Osteoblast (primary cell): ENCODE measurements around the gene STAP2. TPM values are rescaled to one million over a fixed set of nuclear protein-coding genes. Genes with fewer than 3 reads are reported as not detected.
A peak's percentile ranks its signal among the peaks of the same experiment; 100 is the strongest.

Source experiments
- DNase-seq: peaks from one replicate; pipeline ENCODE4 v3.0.0; 2011; ENCODE audit warnings: low spot score, mixed read lengths; ENCODE audit not compliant: insufficient read length; ENCODE audit errors: missing footprints
- H2AFZ ChIP-seq: 2 replicates; pipeline ENCODE4 v1.6.0; 2011; ENCODE audit warnings: mild to moderate bottlenecking, low read length
- H3K27ac ChIP-seq: 2 replicates; pipeline ENCODE4 v1.5.1; 2011; ENCODE audit warnings: mild to moderate bottlenecking, low read depth, low read length, moderate library complexity
- H3K27me3 ChIP-seq: 2 replicates; pipeline ENCODE4 v1.6.0; 2012; ENCODE audit warnings: mild to moderate bottlenecking, control low read depth, inconsistent platforms, low read length, moderate library complexity; ENCODE audit not compliant: insufficient read depth
- H3K36me3 ChIP-seq: 2 replicates; pipeline ENCODE4 v1.5.1; 2011; ENCODE audit warnings: mild to moderate bottlenecking, low read length, control low read depth, moderate library complexity; ENCODE audit not compliant: insufficient read depth
- H3K4me1 ChIP-seq: 2 replicates; pipeline ENCODE4 v1.5.1; 2011; ENCODE audit warnings: mild to moderate bottlenecking, low read length, control low read depth, moderate library complexity; ENCODE audit not compliant: insufficient read depth
- H3K4me2 ChIP-seq: 2 replicates; pipeline ENCODE4 v1.6.0; 2011; ENCODE audit warnings: mild to moderate bottlenecking, low read length; ENCODE audit not compliant: insufficient read depth
- H3K4me3 ChIP-seq: fragments of 200-600 bp; sonication (generic); 3 replicates; pipeline ENCODE4 v1.5.1; 2012; ENCODE audit warnings: mild to moderate bottlenecking, low read length, inconsistent platforms; ENCODE audit not compliant: insufficient read depth
- H3K79me2 ChIP-seq: 2 replicates; pipeline ENCODE4 v1.6.0; 2012; ENCODE audit warnings: mild to moderate bottlenecking, low read length, control low read depth, inconsistent platforms; ENCODE audit not compliant: insufficient read depth
- H3K9me3 ChIP-seq: 2 replicates; pipeline ENCODE4 v1.5.1; 2011; ENCODE audit warnings: low read depth, low read length, control low read depth
- H4K20me1 ChIP-seq: 2 replicates; pipeline ENCODE4 v1.6.0; 2012; ENCODE audit warnings: mild to moderate bottlenecking, low read length, control low read depth; ENCODE audit not compliant: insufficient read depth
- CTCF ChIP-seq: IDR thresholded peaks from 2 replicates; pipeline ENCODE4 v1.5.1; 2011; ENCODE audit warnings: mild to moderate bottlenecking, low read depth, low read length, moderate library complexity; ENCODE audit errors: extremely low read depth
- total RNA-seq: library from RNA; depleted of rRNA; stranded (reverse); fragments of >200 nt; gene quantifications from 2 replicates; pipeline ENCODE4 v1.2.3, GENCODE V29; 2012

Gene STAP2
- total RNA-seq, 1 donor: 2.5 TPM

GRCh38 chr19:4284176-4284958 lies 54.3 kb downstream of the STAP2 start:
- DNase-seq: peak; percentile 92
- no peaks in the 10 kb centered on the region for H3K36me3 ChIP-seq
- no peaks in the 10 kb centered on the region for H3K79me2 ChIP-seq
- TF ChIP-seq CTCF: no peak
- no peak overlapping the region for H2AFZ ChIP-seq
- H3K4me1 ChIP-seq: no peaks in the 10 kb centered on the region
- H3K27me3 ChIP-seq: peaks cover 24% of the 10 kb centered on the region
- no peak overlapping the region for H3K4me3 ChIP-seq
- H3K4me2 ChIP-seq: no peak overlapping the region
- no peaks in the 10 kb centered on the region for H4K20me1 ChIP-seq
- H3K9me3 ChIP-seq: no peaks in the 10 kb centered on the region
- H3K27ac ChIP-seq: no peak overlapping the region

GRCh38 chr19:4279530-4280422 lies 58.9 kb downstream of the STAP2 start:
- Histone ChIP-seq H3K27me3 (peaks cover 34% of the 10 kb centered on the region), H3K4me3 (no peak overlapping the region), H3K79me2 (no peaks in the 10 kb centered on the region), H3K9me3 (no peaks in the 10 kb centered on the region), H2AFZ (no peak overlapping the region), H3K4me1 (no peaks in the 10 kb centered on the region), H4K20me1 (no peaks in the 10 kb centered on the region), H3K4me2 (no peak overlapping the region), H3K36me3 (no peaks in the 10 kb centered on the region), H3K27ac (no peak overlapping the region)
- no peak for TF ChIP-seq CTCF
- peak; percentile 88 for DNase-seq

- Histone ChIP-seq H3K36me3 (no peaks in the 10 kb centered on the region), H3K9me3 (no peaks in the 10 kb centered on the region), H3K4me1 (no peaks in the 10 kb centered on the region), H3K79me2 (no peaks in the 10 kb centered on the region), H4K20me1 (no peaks in the 10 kb centered on the region), H2AFZ (no peak overlapping the region), H3K4me2 (no peak overlapping the region), H3K27ac (no peak overlapping the region), H3K4me3 (no peak overlapping the region), H3K27me3 (peaks cover 32% of the 10 kb centered on the region)
- no peak for DNase-seq
- TF ChIP-seq CTCF: no peak
These were observed 59.4 kb downstream of the STAP2 start for GRCh38 chr19:4279267-4279529.
